Mucosa of descending colon (tissue), 3 donors: ENCODE results near the gene SMIM32. TPM values are rescaled to one million over a fixed set of nuclear protein-coding genes. Genes with fewer than 3 reads are reported as not detected.

Experiments used
- ATAC-seq: fragments of 200-7000 bp; cut with Tn5 transposase; one replicate; pipeline ENCODE4 v1.9.1; 2020; ENCODE audit warnings: mild to moderate bottlenecking, moderate library complexity
- DNase-seq, 3 donors: peaks; one replicate each; pipeline ENCODE4 v3.0.0-alpha.2; 2020
- H3K36me3 ChIP-seq: fragments of 200-600 bp; one replicate; pipeline ENCODE4 v1.8.0; 2021; ENCODE audit warnings: low read depth, mild to moderate bottlenecking
- H3K4me1 ChIP-seq: fragments of 200-600 bp; one replicate; pipeline ENCODE4 v1.8.0; 2021; ENCODE audit warnings: low read depth, mild to moderate bottlenecking
- H3K4me3 ChIP-seq: fragments of 200-600 bp; one replicate; pipeline ENCODE4 v1.8.0; 2021; ENCODE audit warnings: mild to moderate bottlenecking
- H3K9me3 ChIP-seq: fragments of 200-600 bp; one replicate; pipeline ENCODE4 v1.8.0; 2021; ENCODE audit warnings: mild to moderate bottlenecking
- CTCF ChIP-seq: fragments of 200-600 bp; IDR thresholded peaks from one replicate; pipeline ENCODE4 v1.8.0; 2022; ENCODE audit warnings: antibody characterized with exemption, mild to moderate bottlenecking
- intact Hi-C, 2 donors: fragments of 100-400 bp; cut with DNase I in 1 of 2; cut with micrococcal nuclease in 1 of 2; formaldehyde crosslinking; loops; one replicate each; pipeline versions ENCODE4 v1.11.0 to v1.11.1; 2022; cut with DNase I, micrococcal nuclease
- total RNA-seq, 3 donors: library from RNA; stranded (reverse); fragmentation: NEBNext Ultra II Directional in 2 of 3; extraction: Animal tissue kit (Norgen Biotek cat#: 25700) in 2 of 3; gene quantifications; one replicate each; pipeline versions ENCODE4 v1.2.1 to v1.2.4, GENCODE V29; 2021 to 2023
- donor health status: DM: no; HTN: no; CAD: no; lungs with moderate emphysema.
- donor health status: DM: no; HTN: no; CAD: no.
- donor health status: DM: no; HTN: yes; CAD: no.

Gene SMIM32
- total RNA-seq, 3 donors from 2014 or later, result 1.3 to 14.4 (median 7.9) TPM

- Histone ChIP-seq H3K9me3 (no peaks in the 10 kb centered on the region), H3K4me1 (no peaks in the 10 kb centered on the region), H3K36me3 (no peaks in the 10 kb centered on the region), H3K4me3 (no peak overlapping the region)
- intact Hi-C loops, result no loop called here
- ATAC-seq (no peak), DNase-seq (no peak)
- no peak for TF ChIP-seq CTCF
These were observed 9.7 kb upstream of the SMIM32 start for GRCh38 chr5:136202469-136203205.

GRCh38 chr5:136201870-136202269, 8.9 kb upstream of the SMIM32 start:
- intact Hi-C loops, result no loop called here

GRCh38 chr5:136200761-136201160, 7.8 kb upstream of the SMIM32 start:
- TF ChIP-seq CTCF, result no peak
- no peaks in the 10 kb centered on the region for H3K9me3 ChIP-seq
- ATAC-seq (no peak), DNase-seq (no peak)
- H3K4me3 ChIP-seq, result no peak overlapping the region
- H3K4me1 ChIP-seq, result no peaks in the 10 kb centered on the region
- H3K36me3 ChIP-seq, result no peaks in the 10 kb centered on the region
- intact Hi-C loops, result no loop called here

More at GRCh38 chr5:136201870-136202269, 8.9 kb upstream of the SMIM32 start:
- ATAC-seq (no peak), DNase-seq (no peak)
- H3K36me3 ChIP-seq, result no peaks in the 10 kb centered on the region
- no peaks in the 10 kb centered on the region for H3K4me1 ChIP-seq
- no peak for TF ChIP-seq CTCF
- no peaks in the 10 kb centered on the region for H3K9me3 ChIP-seq
- H3K4me3 ChIP-seq, result no peak overlapping the region

GRCh38 chr5:136200130-136200529, 7.2 kb upstream of the SMIM32 start:
- no peak for TF ChIP-seq CTCF

GRCh38 chr5:136199408-136199807, 6.4 kb upstream of the SMIM32 start:
- no peak for TF ChIP-seq CTCF

More at GRCh38 chr5:136200130-136200529, 7.2 kb upstream of the SMIM32 start:
- Histone ChIP-seq H3K9me3 (no peaks in the 10 kb centered on the region), H3K4me1 (no peaks in the 10 kb centered on the region), H3K4me3 (no peak overlapping the region), H3K36me3 (no peaks in the 10 kb centered on the region)
- ATAC-seq (no peak), DNase-seq (no peak)
- intact Hi-C loops, result no loop called here

More at GRCh38 chr5:136199408-136199807, 6.4 kb upstream of the SMIM32 start:
- intact Hi-C loops, result no loop called here
- Histone ChIP-seq H3K36me3 (no peaks in the 10 kb centered on the region), H3K4me1 (no peaks in the 10 kb centered on the region), H3K4me3 (no peak overlapping the region), H3K9me3 (no peaks in the 10 kb centered on the region)
- ATAC-seq (no peak), DNase-seq (no peak)
